HG03571 (cell line): ENCODE measurements around the gene AAK1.
"Not testable (repeated sequence)": the region's sequence is repeated elsewhere in the genome, so short reads cannot be mapped to it uniquely, and the experiment has no call there.

Experiments used
- ATAC-seq: cut with Tn5 transposase; IDR thresholded peaks from one replicate; pipeline ENCODE4 v1.9.1; 2021; ENCODE audit not compliant: unreplicated experiment

The AAK1 gene

DNA sequence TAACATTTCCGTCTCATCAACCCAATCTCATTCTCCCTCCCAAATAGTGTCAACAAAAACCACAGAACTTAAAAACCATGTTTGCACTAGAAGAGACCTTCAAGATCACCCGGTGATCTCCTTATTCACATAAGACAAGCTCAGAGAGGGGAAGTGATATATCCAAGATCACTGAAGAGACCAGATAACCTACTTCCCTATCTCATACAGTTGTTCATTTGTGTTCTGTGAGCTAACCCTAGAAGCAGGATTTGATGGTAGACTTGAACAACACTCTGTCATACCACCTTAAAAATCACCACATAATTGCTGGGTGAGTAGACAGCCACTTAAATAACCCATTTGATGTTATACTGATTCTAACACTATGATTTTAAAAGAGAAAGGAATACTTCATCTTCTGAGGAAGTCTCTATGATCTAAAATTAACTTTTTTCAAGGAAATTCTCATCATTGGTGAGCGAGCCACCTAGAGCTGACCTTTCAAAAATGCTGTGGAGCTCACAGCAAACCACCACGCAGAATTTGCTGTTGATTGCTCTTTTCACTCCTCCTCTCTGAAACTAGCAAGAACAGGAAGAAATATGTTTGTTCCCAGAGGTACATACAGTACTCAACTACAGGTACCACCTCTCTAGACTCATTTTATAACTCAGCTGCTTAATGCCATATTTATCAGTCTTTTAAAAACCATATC, 15.1 kb downstream of the AAK1 start:
- ATAC-seq, result no peak

DNA sequence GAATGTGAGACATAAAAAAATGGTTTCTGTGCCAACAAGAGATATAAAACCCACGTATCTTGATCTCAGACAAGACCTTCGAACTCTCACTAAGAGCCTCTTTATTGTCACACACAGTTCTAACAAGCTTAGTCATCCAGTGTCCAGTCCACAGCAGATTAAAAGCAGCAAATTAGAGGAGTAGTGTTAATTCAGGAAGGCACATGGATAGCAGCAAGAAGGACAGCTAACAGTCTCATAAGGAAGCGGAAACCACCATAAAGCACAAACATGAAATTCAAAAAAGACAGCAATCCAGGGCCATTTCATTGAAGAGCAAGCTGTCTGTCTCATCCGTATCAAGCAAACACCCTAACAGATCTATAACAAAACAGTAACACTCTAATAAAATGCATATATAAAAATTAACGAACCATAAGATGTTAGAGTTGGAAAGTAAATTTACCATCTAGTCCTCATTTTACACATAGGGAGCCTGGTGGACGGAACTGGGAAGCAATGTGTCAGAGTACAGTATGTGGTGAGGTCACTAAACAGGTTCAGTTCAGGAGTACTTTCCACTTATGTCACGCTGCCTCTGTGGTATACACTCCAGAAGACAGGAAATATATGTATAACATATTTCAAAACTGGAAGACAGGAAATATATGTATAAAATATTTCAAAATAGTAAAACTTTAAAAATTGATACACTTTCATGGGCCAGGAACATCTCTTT, 18.3 kb downstream of the AAK1 start:
- ATAC-seq, result no peak

- ATAC-seq, result no peak
Observed at GRCh38 chr2:69624611-69625010, 18.9 kb downstream of the AAK1 start.

DNA sequence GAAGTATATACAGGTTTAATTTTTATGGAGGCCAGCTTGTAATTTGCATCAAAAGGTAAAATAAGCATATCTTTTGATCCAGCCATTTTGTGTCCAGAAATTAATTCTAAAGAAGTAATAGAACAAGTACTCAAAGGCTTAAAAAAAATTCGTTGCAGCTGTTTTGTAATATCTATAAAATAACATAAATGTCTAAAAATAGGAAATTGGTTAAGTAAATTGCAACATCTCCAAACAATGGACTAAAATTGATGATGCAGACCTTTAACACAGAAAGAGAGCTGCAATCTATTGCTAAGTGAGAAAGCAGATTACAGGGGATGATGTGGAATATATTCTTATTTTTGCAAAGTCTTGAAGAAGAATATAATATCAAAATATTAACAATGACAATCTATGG, 19.4 kb downstream of the AAK1 start:
- ATAC-seq, result no peak

- no peak for ATAC-seq
Observed at GRCh38 chr2:69623236-69623635, 20.3 kb downstream of the AAK1 start.

DNA sequence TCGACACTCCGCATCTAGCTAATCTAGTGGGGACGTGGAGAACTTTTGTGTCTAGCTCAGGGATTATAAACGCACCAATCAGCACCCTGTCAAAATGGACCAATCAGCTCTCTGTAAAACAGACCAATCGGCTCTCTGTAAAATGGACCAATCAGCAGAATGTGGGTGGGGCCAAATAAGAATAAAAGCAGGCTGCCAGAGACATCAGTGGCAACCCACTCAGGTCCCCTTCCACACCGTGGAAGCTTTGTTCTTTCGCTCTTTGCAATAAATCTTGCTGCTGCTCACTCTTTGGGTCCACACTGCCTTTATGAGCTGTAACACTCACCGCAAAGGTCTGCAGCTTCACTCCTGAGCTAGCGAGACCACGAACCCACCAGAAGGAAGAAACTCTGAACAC, 20.7 kb downstream of the AAK1 start:
- ATAC-seq, result not testable (repeated sequence)

DNA sequence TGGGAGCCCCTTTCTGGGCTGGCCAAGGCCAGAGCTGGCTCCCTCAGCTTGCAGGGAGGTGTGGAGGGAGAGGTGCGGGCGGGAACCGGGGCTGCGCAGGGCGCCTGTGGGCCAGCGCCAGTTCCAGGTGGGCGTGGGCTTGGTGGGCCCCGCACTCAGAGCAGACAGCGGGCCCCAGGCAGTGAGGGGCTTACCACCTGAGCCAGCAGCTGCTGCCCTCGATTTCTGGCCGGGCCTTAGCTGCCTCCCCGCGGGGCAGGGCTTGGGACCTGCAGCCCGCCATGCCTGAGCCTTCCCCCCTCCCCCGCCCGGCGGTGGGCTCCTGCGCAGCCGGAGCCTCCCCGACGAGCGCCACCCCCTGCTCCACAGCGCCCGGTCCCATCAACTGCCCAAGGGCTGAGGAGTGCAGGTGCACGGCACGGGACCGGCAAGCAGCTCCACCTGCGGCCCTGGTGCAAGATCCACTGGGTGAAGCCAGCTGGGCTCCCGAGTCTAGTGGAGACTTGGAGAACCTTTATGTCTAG, 21.5 kb downstream of the AAK1 start:
- not testable (repeated sequence) for ATAC-seq

- no peak for ATAC-seq
Observed at GRCh38 chr2:69621440-69621839, 22.1 kb downstream of the AAK1 start.

GRCh38 chr2:69620870-69621269, 22.7 kb downstream of the AAK1 start:
- no peak for ATAC-seq

DNA sequence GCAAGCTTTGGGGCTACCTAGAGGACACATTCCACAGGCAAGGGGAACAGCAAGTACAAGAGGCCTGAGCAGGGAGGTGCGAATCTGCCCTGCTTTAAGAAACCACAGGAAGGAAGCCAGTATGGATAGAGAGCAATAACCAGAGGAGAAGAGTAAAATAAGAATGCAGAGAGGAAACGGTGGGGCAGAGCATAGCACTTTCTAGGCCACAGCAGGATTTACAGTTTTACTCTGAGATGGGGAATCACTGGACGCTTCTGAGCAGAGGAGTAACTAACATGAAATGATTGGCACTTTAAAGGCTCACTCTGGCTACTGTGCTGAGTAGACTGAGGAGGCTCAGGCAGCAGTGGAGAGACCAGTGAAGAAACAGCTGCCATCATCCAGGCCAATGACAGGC, 23.8 kb downstream of the AAK1 start:
- no peak for ATAC-seq

- no peak for ATAC-seq
Observed at GRCh38 chr2:69618362-69618761, 25.2 kb downstream of the AAK1 start.

GRCh38 chr2:69617744-69618143, 25.8 kb downstream of the AAK1 start:
- ATAC-seq, result no peak

DNA sequence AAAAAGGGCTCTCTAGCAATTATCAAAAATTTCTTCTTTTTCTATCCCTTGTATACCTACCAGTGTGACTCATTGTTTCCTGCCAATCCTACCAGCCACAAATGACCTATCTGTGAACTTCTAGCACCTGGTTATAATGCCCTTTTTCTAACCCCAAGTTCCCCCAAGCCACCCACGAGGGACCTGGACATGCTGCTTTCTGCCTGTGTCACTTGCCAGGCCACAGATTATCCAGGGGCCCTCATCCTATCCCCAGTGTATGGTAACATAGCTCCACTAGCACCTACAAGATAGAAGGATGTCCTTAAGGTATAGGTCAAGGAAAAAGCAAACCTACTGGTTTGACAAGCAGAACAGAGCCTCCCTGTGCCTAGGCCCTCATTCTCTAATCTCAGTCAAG, 26.8 kb downstream of the AAK1 start:
- ATAC-seq, result no peak

- ATAC-seq, result no peak
Observed at GRCh38 chr2:69615969-69616368, 27.6 kb downstream of the AAK1 start.

DNA sequence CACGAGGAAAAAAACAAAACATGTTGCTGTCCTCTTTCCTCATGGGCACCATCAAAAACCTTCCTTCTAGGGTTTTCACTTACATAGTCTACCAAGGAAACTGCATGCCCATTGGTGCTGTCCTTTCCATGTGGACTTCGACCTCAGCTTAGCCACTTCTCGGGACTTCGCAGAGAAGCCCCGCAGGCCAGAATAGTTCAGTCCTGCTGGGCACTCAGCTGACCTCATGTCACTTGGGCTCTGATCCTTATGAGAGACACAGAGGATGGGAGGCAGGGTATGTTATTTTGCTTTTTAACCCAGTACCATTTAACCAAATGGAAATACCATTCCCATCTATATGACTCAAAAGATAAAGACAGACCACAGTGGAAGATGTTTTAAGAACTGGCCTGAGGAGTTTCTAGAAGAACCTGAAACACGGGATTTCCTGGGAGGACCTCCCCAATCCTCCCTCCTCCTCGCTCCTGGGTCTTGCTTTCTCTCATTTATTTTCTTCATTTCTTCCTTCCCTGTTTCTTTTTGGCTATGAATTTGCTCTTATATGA, 28.4 kb downstream of the AAK1 start:
- ATAC-seq, result no peak

GRCh38 chr2:69612707-69613106, 30.8 kb downstream of the AAK1 start:
- ATAC-seq, result no peak

- ATAC-seq, result no peak
Observed at GRCh38 chr2:69612200-69612599, 31.3 kb downstream of the AAK1 start.

DNA sequence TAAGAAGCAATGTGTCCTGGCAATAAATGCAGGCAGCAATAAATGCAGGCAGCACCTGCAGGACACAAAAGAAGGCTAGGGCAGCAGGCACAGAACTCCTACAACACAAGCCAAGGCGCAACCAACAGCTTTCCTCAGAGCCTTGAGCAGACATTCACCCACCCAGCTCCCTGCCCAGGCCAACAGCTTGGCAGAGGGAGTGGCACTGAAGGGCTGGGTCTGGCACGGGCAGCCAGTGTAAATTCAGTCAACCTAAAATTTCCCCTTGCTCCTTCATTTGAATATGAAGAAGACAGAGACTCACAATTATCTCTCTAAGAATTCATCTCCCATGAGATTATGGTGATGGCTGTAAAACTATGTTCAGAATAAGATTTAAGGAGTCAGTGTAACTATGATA, 35.4 kb downstream of the AAK1 start:
- no peak for ATAC-seq

GRCh38 chr2:69606771-69607170, 36.8 kb downstream of the AAK1 start:
- ATAC-seq, result not testable (repeated sequence)

DNA sequence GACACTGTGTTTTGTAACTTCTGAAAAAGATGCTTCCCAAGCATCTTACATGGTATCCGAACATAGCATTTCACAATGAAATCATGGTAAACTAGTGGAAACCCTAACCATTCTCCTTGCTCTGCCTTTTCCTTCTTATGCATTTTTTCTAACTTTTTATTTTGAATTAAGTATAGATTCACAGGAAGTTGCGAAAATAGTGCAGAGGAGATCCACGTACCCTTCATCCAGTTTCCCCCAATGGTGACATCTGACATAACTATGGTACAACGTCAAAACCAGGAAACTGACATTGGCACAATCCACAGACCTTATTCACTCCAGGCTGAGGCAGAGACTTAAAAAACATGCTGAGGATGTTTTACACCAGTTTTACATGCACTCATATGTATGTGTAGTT, 38.3 kb downstream of the AAK1 start:
- ATAC-seq, result no peak

DNA sequence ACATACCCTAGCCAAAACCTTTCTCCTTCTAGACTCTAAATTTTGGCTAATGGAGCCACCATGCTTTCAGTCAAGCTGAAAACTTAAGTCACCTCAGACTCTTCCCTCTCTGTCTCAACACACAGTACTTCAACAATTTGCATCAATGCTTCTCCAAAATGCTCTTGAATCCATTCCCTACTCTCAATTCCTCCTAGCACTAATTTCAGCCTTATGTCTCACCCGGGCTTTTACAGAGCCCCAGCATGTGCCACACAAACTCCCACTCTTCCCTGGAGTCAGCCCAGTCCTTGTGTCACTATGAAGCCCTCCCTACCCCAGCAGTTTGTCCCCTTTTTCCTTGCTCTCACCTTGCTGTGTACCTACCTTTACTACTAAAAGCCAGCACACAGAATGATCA, 38.7 kb downstream of the AAK1 start:
- ATAC-seq, result no peak

- ATAC-seq, result no peak
Observed at GRCh38 chr2:69604026-69604678, 39.4 kb downstream of the AAK1 start.
